ENCODE measurements around the gene FNIP1.
"Not testable (repeated sequence)": the region's sequence is repeated elsewhere in the genome, so short reads cannot be mapped to it uniquely, and the experiment has no call there.

Gene FNIP1

DNA sequence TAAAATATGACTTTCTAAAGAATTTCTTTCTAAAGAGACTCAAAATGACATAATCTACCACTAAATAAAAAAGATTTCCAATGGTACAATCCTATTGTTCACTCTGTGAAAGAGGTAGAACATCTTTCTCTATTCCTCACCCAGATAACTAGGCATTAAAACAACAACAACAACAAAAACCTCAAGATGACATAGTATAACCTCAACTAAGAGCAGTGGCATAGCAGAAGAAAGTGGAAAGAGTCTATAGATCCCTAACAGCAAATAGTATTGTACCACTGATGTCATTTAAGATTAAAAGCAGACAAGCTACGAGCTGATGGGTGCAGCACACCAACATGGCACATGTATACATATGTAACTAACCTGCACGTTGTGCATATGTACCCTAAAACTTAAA is 191.7 kb downstream of the FNIP1 start:
- no peak for DNase-seq

DNA sequence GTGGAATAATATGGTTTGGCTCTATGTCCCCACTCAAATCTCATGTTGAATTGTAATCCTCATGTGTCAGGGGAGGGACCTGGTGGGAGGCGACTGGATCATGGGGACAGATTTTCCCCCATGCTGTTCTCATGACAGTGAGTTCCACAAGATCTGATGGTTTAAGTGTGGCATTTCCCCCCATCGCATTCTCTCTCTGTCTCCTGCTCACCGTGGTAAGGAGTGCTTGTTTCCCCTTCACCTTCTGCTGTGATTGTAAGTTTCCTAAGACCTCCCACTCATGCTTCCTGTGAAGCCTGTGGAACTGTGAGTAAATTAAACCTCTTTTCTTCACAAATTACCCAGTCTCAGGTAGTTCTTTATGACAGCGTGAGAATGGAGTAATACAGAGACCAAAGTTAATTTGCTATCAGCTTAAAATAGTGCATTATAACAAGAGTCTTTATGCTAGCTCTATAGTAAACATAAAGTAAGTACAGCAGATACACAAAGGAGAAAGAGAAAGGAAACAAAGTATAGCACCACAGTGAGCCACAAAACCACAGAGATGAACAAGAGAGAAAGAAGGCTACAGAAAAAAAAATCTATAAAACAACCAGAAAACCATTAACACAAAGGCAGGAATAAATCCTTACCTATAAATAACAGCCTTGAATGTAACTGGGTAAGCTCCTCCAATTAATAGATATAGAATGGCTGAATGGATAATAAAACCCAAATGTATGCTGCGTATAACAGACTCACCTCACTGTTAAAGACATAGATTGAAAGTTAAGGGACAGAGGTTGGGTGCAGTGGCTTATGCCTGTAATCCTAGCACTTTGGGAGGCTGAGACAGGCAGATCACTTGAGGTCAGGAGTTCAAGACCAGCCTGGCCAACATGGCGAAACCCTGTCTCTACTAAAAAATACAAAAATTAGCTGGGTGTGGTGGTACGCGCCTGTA is 201.5 kb downstream of the FNIP1 start:
- no peak for DNase-seq

DNA sequence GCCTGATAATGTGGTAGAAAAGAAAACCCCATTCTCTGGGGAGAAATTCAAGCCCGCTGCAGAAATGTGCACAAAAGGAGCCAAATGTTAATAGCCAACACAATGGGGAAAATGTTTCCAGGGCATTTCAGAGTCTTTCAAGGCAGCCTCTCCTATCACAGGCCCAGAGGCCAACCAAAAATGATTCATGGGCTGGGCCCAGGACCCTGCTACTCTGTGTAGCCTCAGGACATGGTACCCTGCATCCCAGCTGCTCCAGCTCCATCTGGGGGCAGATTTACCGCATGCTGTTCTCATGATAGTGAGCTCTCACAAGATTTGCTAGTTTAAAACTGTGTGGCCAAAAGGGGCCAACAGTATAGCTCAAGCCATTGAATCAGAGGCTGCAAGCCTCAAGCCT is 202.9 kb downstream of the FNIP1 start:
- no peak for DNase-seq

DNA sequence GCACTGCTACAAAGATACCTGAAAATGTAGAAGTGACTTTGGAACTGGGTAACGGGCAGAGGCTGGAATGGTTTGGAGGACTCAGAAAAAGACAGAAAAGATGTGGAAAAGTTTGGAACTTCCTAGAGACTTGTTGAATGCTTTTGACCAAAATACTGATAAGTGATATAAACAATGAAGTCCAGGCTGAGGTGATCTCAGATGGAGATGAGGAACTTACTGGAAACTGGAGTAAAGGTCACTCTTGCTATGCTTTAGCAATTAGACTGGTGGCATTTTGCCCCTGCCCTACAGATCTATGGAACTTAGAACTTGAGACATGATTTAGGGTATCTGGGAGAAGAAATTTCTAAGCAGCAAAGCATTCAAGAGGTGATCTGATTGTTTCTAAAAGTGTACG is 203.4 kb downstream of the FNIP1 start:
- not testable (repeated sequence) for DNase-seq

Data from SW 1271 (cell line).